ENCODE results near the gene FRRS1.
"Not testable (repeated sequence)": the region's sequence is repeated elsewhere in the genome, so short reads cannot be mapped to it uniquely, and the experiment has no call there.

DNA sequence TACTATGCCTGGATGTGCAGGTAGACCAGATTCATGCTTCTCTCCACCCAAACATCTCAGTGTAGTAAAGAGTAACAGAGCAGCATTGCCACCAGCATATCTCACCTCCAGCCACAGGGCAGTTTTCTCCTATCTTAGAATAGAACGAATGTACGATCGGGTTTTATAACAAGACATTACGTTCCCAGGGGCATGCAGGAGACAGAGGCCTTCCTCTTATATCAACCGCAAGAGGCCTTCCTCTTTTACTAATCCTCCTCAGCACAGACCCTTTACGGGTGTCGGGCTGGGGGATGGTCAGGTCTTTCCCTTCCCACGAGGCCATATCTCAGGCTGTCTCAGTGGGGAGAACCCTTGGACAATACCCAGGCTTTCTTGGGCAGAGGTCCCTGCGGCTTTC lies 27.4 kb upstream of the FRRS1 start:
- TF ChIP-seq, protein P1, sequence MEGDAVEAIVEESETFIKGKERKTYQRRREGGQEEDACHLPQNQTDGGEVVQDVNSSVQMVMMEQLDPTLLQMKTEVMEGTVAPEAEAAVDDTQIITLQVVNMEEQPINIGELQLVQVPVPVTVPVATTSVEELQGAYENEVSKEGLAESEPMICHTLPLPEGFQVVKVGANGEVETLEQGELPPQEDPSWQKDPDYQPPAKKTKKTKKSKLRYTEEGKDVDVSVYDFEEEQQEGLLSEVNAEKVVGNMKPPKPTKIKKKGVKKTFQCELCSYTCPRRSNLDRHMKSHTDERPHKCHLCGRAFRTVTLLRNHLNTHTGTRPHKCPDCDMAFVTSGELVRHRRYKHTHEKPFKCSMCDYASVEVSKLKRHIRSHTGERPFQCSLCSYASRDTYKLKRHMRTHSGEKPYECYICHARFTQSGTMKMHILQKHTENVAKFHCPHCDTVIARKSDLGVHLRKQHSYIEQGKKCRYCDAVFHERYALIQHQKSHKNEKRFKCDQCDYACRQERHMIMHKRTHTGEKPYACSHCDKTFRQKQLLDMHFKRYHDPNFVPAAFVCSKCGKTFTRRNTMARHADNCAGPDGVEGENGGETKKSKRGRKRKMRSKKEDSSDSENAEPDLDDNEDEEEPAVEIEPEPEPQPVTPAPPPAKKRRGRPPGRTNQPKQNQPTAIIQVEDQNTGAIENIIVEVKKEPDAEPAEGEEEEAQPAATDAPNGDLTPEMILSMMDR (conservative IDR thresholded peaks at IDR 0.05 in 1 of 2, IDR thresholded peaks at IDR 0.05 in 1 of 2; ENCODE audit: low read depth in 1 of 2, low read length in 2 of 2) = not testable (repeated sequence)
- TF ChIP-seq EZH2 (IDR thresholded peaks at IDR 0.05; ENCODE audit: low read length, missing control alignments) = not testable (repeated sequence)

All from fibroblast of lung (primary cell).